ENCODE results near the gene KDELR1.
A peak's percentile ranks its signal among the peaks of the same experiment; 100 is the strongest.

KDELR1 gene

DNA sequence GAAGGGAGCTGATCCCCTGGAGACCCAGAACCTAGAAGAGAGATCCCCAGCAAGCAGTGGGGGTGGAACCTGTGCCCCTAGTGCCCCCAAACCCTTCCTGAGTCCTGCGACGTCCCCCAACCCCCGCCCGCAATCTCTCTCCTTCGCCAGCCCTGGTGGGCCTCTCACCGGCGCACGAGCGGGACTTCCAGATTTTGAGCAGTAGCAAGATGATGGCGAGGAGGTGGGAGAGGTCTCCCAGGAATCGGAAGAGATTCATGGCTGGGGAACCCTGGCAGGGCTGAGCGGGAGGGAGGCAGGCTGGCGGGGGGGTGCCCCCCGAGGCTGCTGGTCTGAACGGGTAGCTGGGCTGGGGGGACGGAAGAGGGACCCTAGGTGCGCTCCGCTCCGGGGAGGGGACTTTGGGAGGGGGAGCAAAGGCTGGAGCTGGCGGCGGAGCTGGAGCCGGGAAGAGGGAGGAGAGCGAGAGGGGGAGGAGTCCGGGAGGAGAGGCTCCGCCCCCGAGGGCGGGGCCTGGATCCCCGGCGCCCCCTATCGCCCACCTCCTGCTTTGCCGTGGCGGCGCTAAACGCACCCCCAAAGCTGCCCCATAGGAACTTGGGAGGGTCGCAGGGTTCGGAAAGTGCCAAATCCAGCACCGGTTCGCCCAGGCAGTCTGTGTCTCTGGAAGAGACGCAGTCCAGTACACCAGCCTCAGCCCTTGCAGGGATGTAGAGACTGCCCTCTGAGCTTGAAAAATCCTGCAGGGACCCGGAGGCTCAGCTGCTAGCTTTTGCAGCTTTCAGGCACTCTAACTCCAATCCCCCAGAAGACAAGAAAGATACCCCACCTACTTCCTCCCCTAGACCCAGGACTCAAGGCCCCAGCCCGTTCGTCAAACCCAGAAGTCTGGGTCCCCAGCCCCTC lies at the start of gene KDELR1:
Gene KDELR1, minus strand, starts transcription at position 452 of the 906 bp plus-strand sequence. Its CDS starts 193 bp downstream, at position 259.
- DNase-seq (ENCODE audit: low read depth): peak; percentile 62

DNA sequence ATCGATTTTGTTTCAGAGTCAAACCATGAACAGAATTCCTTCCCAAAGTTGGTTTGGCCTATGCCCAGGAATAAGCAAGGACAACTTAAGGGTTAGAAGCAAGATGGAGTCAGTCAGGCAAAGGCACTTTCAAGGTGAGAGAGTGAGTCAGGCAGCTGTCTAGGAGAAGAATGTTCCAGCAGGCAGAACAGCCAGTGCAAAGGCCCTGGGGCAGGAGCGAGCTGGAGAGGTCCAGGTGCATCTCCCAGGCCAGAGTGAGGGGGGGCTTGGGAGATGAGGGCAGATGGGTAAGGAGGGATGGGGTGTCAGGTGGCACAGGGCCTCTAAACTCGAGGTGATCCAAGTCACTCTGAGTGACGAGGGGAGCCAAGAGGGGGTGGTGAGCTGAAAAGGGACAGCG lies 45.2 kb upstream of the KDELR1 start:
- DNase-seq (ENCODE audit: low read depth): no peak

DNA sequence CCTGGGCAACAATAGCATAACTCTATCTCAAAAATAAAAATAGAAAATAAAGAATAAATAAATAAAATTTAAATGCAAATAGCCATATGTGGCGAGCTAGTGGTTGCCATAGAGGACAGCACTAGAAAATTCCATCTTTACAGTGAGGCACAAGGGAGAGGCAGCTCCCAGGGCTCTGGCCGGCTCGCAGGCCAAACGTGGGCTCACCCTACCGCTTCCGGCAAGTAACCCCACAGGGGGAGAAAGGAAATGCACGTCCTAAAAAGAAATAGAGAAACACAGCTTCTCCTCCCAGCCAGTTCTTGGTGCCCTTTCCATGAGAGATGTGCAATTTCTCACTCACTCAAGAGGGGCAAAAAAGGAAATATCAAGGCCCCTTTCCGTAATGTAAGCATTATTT lies 42.0 kb upstream of the KDELR1 start:
- no peak for DNase-seq (ENCODE audit: low read depth)

DNA sequence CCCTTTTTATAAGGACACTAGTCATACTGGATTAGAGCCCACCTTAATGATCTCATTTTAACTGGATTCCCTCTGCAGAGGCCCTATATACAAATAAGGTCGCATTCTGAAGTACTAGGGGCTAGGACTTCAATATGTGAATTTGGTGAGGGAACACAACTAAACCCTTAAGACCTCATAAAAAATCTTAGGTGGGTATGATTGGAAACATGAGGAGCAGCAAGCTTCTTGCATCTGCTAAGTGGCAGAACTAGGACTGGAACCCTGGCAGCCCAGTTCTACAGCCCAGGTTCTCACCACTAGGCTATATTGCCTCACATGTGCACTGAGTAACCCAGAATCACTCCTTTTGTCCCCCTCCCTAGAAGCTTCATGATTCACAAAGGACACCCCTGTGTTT lies 37.3 kb upstream of the KDELR1 start:
- no peak for DNase-seq (ENCODE audit: low read depth)

DNA sequence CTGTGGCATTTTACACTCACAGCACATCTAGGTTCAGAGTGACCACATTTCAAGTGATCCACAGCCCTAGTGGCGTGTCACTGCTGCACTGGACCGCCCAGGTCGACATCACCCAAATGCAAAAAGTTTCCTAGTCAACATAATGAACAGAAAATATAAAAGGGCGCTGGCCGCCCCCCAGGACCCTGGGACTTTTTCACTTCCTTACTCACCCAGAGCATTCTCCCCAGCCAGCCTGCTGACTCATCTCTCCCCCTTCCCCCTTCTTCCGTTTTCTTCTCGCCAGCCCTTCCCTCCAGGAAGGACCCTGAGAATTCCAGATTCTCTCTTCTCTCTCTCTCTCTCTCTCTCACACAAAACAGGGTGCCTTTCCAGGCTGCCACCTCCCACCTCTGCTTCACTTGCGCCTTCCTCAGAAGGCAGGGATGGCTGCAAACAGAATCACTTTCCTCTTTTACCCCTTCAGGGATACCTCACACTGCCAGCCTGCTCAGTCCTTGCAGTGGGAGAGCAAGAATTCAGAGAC lies 33.4 kb upstream of the KDELR1 start:
- no peak for DNase-seq (ENCODE audit: low read depth)

DNA sequence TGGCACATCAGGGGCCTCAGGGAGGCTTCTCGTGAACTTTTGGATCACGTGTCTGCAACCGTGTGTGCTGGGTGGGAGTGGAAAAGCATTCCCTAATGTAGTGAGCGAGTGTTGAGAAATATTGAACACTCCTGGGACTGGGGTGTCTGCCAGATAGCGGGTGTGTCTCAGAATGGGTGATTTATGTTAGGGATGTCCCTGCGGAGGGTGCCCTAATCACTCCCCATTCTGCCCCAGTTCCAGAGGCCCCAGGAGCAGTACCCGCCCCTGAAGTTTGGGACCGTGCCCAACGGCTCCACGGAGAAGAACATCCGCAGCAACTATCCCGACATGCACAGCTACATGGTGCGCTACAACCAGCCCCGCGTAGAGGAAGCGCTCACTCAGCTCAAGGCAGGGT lies 30.2 kb upstream of the KDELR1 start:
- no peak for DNase-seq (ENCODE audit: low read depth)

DNA sequence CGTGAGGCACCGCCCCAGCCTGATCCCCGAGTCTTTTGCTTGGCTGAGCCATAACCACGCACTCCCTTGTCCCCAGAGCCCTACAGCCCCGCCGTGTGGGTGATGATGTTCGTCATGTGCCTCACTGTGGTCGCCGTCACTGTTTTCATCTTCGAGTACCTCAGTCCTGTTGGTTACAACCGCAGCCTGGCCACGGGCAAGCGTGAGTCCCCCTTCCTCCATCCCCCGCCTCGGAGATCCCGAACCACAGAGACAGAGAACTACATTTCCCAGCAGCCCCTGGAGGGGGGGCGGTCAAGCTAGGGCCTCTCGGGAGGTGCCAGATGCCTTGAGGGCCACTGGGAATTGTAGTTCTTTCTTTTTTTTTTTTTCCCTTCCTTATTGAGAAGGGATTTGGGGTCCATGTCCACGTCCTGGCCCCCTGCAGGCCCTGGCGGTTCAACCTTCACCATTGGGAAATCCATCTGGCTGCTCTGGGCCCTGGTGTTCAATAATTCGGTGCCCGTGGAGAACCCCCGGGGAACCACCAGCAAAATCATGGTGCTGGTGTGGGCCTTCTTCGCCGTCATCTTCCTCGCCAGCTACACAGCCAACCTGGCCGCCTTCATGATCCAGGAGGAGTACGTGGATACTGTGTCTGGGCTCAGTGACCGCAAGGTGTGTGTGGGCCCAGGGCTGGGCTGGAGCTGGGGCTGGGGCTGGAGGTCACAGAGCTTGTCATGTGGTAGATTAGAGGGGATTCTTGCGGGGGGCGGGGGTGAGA lies 28.0 kb upstream of the KDELR1 start:
- peak; percentile 63 for DNase-seq (ENCODE audit: low read depth)

DNA sequence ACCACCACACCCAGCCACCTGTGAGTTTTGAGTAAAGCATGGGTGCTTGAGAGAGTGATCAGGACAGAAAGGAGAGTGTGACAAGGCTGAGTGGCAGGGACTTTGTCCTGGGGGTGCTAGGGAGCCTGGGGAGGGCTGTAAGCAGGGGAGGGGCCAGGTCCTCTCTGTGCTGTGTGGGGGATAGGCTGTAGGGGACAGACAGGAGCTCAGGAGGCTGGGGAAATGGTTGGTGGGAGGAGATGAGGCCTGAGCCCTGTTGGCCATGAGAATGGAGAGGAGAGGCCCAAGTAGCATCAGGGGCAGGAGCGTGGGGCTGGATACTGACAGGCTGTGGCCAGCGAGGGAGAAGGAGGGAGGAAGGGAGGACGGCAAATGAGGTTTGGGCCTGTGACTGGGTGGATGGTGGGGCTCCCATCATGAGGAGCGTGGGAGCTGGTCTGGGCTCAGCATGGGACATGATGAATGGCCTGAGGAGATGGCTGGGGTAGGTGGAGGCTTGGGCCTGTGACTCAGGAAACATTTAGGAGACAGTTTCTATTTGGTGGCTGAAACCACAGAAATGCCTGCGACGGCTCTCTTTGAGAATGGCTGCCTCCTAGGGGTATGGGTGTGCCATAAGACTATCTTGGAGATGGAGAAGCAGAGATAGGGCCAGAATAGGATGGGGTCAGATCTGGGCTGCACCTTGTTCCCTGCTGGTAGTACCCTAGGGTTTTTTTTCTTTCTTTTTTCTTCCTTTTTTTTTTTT lies 27.1 kb upstream of the KDELR1 start:
- DNase-seq (ENCODE audit: low read depth): no peak

DNA sequence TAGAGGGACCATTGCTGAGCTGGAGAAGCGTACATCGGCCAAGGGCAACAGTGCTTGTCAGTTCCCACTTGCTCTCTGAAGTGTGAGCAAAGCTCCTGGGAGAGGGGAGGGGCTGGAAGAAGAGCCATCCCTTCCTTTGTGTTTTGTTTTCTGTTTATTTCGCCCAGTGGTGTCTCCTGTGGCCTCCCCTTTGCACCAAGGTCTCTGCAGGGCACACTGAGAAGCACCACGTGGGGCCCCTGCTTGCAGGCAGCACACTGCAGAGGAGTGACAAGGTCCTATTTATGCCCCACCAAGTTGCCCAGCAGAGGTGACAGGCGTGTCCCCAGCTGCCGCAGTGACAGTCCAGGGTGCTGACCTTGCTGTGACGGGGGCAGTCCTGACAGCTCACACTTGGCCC lies 26.1 kb upstream of the KDELR1 start:
- no peak for DNase-seq (ENCODE audit: low read depth)

DNA sequence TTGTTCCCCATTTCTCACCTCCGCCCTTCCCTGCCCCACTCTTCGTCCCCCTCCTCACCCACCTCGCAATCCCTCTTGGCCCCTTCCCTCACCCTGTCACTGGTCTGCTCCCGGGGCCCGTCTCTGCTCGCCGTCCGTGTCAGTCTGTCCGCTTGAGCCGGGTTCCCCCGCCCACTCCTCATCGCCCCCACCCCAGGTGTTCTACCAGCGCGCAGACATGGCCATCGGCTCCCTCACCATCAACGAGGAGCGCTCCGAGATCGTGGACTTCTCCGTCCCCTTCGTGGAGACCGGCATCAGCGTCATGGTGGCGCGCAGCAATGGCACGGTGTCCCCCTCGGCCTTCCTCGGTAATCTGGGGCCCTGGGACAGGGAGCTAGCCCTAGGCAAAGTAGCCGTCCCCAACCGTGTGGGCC lies 24.5 kb upstream of the KDELR1 start:
- DNase-seq (ENCODE audit: low read depth): no peak

DNA sequence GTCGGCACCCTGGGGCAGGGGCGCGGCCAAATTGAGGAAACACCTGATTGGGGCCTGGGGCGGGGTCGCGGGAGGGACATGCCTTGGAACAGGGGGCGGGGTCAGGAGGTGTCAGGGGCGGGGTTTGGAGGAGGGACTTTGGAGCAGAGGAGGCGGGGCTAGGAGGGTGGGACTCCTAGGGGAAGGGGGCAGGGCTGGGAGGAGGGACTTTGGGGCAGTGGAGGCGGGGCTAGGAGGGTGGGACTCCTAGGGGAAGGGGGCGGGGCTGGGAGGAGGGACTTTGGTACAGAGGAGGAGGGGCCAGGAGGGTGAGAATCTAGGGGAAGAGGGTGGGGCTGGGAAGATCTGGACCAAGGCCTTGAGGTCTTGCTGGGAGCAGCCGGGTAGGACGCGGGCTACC lies 24.0 kb upstream of the KDELR1 start:
- DNase-seq (ENCODE audit: low read depth): peak; percentile 51

DNA sequence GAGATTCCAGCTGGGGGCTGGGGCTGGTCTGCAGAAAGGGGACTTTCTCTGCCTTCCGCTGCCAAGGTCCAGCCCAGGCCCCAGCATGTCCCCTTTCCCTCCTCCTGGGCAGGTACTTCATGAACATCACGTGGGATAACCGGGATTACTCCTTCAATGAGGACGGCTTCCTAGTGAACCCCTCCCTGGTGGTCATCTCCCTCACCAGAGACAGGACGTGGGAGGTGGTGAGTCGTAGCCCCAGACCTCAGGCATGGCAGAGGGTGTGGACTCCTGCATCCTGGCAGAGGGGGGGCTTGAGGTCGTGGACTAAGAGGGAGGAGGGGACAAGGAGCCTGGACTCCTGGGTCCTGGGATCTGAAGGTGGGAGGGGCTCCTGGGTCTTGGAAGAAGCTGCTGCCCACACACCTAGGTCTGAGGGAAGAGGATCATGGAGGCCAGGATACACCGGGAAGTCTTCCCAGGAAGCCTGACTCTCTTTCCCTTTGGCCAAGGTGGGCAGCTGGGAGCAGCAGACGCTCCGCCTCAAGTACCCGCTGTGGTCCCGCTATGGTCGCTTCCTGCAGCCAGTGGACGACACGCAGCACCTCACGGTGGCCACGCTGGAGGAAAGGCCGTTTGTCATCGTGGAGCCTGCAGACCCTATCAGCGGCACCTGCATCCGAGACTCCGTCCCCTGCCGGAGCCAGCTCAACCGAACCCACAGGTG lies 22.7 kb upstream of the KDELR1 start:
- DNase-seq (ENCODE audit: low read depth): no peak

DNA sequence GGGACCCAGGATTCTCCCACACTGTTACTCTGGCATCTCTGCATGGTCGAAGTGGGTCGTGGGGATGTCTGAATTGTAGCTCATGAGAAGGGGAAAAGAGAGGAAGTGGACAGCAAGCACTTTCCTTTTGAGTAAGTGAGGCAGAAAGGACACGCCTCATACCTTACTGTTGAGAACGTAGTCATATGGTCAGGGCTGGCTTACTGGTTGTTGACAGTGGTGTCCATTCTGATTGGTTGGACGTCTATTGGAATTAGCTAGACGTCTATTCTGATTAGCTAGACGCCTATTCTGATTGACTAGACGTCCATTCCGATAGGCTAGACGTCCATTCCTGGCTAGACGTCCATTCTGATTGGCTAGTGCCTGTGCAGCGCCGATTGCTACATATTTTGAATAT lies 14.5 kb upstream of the KDELR1 start:
- no peak for DNase-seq (ENCODE audit: low read depth)

DNA sequence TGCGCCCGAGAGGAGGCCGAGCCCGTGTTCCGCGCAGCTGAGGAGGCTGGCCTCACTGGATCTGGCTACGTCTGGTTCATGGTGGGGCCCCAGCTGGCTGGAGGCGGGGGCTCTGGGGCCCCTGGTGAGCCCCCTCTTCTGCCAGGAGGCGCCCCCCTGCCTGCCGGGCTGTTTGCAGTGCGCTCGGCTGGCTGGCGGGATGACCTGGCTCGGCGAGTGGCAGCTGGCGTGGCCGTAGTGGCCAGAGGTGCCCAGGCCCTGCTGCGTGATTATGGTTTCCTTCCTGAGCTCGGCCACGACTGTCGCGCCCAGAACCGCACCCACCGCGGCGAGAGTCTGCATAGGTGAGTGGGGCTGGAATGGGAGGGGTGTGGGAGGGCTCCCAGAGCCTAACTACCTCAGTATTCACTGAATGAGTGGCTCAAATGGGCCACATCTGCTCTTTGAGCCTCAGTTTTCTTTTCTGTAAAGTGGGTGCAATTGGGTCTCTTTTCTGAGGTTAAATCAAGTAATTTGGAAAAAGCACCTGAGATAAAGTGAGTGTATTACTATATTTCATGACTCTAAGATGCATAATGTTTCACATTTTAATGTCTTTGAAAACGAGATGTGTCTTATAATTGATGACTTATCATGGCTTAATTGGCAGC lies 13.8 kb upstream of the KDELR1 start:
- no peak for DNase-seq (ENCODE audit: low read depth)

DNA sequence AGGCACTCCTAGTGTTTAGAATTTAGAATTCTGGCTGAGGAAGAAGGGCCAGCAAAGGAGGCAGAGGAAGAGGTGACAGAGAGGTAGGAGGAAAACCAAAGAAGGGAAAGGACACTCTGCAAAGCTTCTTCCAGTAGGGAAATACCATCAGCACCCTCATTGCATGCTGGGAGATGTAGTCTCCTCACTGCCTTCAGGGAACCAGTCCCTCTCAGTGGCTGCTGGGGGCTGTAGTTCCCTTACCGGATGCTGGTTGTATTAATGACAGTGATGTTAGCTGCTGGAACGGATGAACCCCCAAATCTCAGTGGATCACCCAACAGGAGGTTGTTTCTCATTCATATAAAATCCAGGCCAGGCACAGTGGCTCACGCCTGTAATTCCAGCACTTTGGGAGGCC lies 12.3 kb upstream of the KDELR1 start:
- DNase-seq (ENCODE audit: low read depth): no peak

DNA sequence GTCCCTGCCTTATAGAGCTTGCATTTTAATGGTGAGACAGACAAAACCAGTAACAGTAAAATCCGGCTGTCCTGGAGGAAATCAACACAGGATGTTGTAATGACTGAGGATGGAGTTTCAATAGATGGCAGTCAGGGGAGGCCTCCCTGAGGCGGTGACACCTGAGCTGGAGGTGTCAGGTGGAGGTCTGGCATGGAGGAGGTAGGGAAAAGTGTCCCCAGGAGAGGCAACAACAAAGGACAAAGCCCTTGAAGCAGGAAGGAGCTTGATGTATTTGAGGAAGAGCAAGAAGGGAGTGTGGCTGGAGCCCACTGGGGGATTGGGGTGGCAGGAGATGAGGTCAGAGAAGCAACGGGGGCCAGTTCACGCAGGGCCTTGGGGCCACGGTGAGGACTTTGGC lies 9.9 kb upstream of the KDELR1 start:
- DNase-seq (ENCODE audit: low read depth): no peak

DNA sequence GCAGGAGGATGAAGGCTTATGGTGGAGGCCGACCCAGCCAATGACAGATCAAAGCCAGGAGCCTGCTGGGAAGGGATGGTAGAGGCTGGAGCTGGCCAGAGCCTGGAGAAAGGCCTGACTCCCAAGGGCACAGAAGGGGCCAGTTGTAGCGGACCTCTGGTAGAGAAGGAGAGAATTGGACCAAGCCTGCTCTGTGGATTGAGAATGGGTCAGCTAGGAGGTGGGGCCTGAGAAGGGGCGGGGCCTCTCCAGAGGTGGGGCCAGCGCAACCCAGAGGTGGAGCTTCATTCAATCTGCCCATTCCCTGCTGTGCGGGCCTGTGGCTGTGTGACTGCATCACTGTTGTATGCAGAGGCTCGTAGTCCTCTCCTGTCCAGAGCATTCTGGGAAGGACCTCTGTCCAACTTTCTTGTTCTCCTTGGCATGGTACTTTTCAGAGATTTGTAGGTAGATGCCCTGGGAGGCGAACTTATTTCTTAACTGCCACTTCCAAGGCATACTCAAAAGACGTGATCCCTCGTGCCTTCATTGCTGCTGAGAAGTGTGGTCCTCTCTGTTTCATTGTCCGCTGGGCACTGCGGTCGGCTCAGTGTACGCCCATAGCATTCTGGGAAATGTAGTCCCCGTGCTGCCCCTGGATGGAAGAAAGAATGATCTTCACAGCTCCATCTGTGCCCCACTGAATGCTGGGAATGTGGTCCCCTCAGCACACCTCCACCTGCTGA lies 8.8 kb upstream of the KDELR1 start:
- no peak for DNase-seq (ENCODE audit: low read depth)

DNA sequence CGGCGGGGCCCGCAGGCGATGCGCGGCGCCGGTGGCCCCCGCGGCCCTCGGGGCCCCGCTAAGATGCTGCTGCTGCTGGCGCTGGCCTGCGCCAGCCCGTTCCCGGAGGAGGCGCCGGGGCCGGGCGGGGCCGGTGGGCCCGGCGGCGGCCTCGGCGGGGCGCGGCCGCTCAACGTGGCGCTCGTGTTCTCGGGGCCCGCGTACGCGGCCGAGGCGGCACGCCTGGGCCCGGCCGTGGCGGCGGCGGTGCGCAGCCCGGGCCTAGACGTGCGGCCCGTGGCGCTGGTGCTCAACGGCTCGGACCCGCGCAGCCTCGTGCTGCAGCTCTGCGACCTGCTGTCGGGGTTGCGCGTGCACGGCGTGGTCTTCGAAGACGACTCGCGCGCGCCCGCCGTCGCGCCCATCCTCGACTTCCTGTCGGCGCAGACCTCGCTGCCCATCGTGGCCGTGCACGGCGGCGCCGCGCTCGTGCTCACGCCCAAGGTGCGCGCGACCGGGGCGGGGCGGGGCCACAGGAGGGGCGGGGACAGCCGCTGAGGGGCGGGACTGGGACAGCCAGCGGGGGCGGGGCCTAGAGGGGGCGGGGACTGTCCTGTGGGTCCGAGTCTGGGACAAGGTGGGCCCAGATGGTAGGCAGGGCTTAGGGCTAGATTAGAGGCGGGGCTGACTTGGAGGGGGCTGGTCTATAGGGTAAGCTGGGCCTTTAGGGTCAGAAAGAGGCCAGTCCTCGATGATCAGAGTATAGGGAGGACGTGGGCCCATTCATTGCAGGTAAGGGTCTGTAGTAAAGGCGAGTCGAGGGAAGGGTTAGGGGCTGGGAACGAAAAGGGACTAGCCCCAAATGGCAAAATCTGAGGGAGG lies 7.3 kb upstream of the KDELR1 start:
- DNase-seq (ENCODE audit: low read depth): peak; percentile 77

DNA sequence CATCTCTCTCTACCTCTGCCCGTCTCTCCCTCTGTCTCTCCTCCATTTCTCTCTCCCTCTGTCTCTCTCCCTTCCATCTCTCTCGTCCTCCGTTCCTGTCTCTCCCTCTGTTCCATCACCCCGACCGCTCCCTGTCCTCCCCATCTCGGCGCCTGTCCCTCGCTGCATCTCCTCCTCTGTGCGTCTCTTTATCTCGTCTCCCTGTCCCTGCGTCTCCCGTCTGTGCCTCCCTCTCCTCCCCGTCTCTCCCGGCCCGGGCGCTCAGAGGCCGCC lies 6.7 kb upstream of the KDELR1 start:
- DNase-seq (ENCODE audit: low read depth): no peak

Measured in activated T-helper 9 cell treated with anti-CD3 and anti-CD28 coated beads, Interleukin-2, amount 50 U/mL, for 16 hours (primary cell).